ENCODE measurements around the gene FBXO3.
"Not testable (repeated sequence)": the region's sequence is repeated elsewhere in the genome, so short reads cannot be mapped to it uniquely, and the experiment has no call there.

The FBXO3 gene

DNA sequence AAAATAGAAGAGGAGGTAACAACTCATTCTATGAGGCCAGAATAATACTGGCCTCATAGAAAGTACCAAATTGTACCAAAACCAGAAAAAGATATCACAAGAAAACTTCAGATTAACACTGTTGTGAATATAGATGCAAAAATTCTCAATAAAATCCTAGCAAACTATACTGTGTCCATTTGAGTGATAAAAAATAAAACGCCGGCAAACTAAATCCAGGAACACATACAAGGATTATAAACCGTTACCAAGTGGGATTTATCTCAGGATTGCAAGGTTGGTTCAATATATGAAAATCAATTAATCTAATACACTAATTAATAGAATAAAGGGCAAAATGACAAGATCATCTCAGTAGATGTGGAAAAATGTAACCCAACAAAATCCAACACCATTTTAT is 23.6 kb upstream of the FBXO3 start:
- TF ChIP-seq, protein P1, sequence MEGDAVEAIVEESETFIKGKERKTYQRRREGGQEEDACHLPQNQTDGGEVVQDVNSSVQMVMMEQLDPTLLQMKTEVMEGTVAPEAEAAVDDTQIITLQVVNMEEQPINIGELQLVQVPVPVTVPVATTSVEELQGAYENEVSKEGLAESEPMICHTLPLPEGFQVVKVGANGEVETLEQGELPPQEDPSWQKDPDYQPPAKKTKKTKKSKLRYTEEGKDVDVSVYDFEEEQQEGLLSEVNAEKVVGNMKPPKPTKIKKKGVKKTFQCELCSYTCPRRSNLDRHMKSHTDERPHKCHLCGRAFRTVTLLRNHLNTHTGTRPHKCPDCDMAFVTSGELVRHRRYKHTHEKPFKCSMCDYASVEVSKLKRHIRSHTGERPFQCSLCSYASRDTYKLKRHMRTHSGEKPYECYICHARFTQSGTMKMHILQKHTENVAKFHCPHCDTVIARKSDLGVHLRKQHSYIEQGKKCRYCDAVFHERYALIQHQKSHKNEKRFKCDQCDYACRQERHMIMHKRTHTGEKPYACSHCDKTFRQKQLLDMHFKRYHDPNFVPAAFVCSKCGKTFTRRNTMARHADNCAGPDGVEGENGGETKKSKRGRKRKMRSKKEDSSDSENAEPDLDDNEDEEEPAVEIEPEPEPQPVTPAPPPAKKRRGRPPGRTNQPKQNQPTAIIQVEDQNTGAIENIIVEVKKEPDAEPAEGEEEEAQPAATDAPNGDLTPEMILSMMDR (IDR thresholded peaks at IDR 0.05), result no peak
- TF ChIP-seq ZFX (IDR thresholded peaks at IDR 0.05; ENCODE audit: borderline replicate concordance), result no peak
- H3K27ac ChIP-seq, result no peak overlapping the region

DNA sequence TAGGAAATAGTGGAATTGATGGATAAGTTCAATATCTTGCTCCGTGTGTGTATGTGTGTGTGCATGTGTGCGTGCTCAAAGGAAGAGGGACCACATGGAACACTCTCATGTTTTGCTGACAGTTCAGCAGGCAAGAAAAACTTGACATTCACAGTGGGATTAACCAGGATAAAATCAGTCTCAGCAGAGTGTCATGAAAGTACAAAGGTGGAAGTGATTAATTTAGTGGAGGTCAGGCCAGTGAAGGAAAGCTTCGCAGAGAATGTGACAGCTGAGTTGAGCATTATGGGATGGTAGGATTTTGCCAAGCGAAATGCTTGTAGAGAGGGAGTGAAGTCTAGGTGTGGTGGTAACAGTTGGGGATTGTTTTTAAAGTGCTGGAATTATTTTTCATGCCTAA is 15.7 kb upstream of the FBXO3 start:
- TF ChIP-seq, protein P1 (IDR thresholded peaks at IDR 0.05), result no peak
- TF ChIP-seq ZFX (IDR thresholded peaks at IDR 0.05; ENCODE audit: borderline replicate concordance), result no peak
- no peak overlapping the region for H3K27ac ChIP-seq

DNA sequence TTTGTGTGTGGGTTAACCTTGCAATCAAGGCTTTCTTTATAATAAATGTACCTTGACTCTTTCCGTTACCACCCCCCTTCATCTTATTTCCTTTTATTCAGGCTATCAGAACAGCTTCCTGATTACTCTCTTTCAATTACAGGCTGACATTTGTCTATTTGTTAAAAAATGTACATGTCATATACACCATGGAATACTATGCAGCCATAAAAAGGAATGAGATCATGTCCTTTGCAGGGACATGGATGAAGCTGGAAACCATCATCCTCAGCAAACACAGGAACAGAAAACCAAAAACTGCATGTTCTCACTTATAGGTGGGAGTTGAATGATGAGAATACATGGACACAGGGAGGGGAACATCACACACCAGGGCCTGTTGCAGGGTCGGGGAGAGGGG is 13.8 kb upstream of the FBXO3 start:
- not testable (repeated sequence) for H3K27ac ChIP-seq

DNA sequence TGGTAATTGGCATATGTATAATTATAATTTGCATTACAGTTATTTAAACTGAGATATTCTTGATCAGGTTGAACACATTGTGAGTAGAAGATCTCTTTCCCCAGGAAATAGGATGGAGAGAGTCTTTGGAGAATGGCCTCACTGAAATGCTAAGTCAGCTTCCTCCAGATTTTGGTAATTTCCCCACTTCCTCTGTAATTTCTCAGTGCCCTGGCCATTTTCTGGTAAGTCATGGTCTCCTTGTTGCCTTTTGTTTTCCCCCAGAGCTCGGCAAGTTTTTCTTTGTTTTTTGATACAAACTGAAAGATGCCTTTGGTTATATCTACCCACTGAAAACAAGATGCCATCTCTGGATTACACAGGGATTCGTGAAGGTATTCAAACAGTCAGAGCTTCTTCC is 12.8 kb upstream of the FBXO3 start:
- no peak overlapping the region for H3K27ac ChIP-seq
- TF ChIP-seq, protein P1 (IDR thresholded peaks at IDR 0.05), result no peak
- no peak for TF ChIP-seq ZFX (IDR thresholded peaks at IDR 0.05; ENCODE audit: borderline replicate concordance)

DNA sequence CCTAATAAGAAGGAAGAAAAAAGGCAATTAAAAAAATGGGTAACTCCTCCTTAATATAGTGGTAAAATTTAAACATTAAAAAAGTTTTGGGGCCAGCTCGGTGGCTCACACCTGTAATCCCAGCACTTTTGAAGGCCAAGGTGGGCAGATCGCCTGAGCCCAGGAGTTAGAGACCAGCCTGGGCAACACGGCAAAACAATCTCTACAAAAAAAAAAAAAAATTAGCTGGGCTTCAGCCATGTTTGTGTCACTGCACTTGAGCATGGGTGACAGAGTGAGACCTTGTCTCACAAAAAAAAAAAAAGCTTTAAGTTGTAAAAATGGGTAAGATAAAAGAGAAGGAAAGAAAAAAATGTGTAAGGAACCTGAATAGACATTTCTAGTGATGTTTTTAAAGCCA is 11.3 kb upstream of the FBXO3 start:
- TF ChIP-seq, protein P1 (IDR thresholded peaks at IDR 0.05), result no peak
- no peak for TF ChIP-seq ZFX (IDR thresholded peaks at IDR 0.05; ENCODE audit: borderline replicate concordance)
- no peak overlapping the region for H3K27ac ChIP-seq

DNA sequence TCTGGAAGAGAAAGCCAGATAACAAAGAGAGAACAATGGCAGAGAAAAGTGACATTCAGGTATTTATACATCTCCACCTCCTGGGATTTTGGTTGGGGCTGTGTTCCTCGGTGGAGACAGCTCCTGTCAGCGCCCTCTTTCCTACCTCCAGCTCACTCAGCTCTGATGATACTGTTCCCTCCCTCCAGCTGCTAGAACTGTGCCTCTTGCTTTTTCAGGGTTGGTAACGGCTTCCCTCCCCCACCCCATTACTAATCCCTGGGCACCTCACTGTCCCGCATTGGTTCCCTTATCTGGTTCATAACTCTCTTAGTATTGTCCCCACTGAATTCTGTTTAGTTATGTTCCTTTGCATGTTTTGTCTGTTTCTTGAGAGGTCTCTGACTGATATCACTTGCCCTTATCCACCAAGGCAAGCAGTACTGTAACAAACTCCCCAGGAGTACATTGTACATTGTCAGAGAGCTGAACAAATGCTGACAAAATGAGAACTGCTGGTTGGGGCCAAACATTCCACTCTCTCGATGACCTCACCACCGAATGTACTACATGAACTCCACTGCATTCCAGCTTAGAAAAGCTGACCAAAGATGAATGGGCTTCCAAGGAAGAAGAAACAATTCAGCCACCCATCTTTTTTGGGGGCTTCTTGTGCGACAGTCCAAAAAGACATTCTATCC is 5.7 kb upstream of the FBXO3 start:
- TF ChIP-seq, protein P1 (IDR thresholded peaks at IDR 0.05), result no peak
- no peak for TF ChIP-seq ZFX (IDR thresholded peaks at IDR 0.05; ENCODE audit: borderline replicate concordance)

DNA sequence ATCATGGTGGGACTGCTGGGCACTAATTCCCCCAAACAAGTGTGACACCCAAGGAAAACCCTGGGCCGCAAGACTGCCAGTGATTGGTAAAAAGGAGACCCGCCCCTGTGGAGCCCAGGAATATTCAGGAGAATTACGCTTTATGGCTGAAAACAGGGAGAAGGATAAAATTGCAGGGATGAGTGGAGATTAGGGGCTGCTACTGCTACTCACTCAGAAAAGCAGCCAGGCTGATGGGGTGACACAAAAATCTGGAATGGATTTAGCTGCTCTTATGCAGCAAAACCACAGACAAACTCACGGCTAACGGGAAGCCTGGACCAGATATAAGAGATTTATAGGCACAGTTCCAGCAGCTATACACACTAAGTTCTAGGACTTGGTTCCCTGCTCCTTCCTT is 4.4 kb upstream of the FBXO3 start:
- no peak overlapping the region for H3K27ac ChIP-seq
- no peak for TF ChIP-seq ZFX (IDR thresholded peaks at IDR 0.05; ENCODE audit: borderline replicate concordance)
- TF ChIP-seq, protein P1 (IDR thresholded peaks at IDR 0.05), result no peak

More for the DNA sequence above, 5.7 kb upstream of the FBXO3 start:
- no peak overlapping the region for H3K27ac ChIP-seq

DNA sequence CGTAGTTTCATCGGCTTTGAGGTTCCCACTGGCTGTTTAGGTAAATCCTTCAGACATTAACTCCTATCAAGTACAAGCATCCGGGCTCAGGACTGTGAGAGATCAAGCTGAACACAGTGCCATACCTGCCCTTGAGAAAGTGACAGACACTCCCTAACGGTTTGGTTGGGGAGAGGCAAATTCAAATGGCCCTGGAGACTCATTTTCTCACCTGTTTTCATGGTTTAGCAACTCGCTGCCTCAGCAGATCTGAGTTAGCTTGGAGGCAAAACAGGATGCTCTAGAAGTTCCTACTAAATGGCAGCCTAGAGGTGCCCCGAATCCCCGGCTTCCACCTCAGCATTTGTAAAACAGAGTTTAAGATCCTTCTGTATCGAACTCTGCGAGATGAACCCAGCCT is 3.6 kb upstream of the FBXO3 start:
- H3K27ac ChIP-seq, result no peak overlapping the region
- no peak for TF ChIP-seq ZFX (IDR thresholded peaks at IDR 0.05; ENCODE audit: borderline replicate concordance)
- TF ChIP-seq, protein P1 (IDR thresholded peaks at IDR 0.05), result no peak
